GM19397 (cell line): ENCODE data around the gene ZIC4.

Source experiments
- ATAC-seq: cut with Tn5 transposase; IDR thresholded peaks from one replicate; pipeline ENCODE4 v1.9.1; 2021; ENCODE audit warnings: mild to moderate bottlenecking, moderate library complexity; ENCODE audit not compliant: unreplicated experiment

Gene ZIC4

DNA sequence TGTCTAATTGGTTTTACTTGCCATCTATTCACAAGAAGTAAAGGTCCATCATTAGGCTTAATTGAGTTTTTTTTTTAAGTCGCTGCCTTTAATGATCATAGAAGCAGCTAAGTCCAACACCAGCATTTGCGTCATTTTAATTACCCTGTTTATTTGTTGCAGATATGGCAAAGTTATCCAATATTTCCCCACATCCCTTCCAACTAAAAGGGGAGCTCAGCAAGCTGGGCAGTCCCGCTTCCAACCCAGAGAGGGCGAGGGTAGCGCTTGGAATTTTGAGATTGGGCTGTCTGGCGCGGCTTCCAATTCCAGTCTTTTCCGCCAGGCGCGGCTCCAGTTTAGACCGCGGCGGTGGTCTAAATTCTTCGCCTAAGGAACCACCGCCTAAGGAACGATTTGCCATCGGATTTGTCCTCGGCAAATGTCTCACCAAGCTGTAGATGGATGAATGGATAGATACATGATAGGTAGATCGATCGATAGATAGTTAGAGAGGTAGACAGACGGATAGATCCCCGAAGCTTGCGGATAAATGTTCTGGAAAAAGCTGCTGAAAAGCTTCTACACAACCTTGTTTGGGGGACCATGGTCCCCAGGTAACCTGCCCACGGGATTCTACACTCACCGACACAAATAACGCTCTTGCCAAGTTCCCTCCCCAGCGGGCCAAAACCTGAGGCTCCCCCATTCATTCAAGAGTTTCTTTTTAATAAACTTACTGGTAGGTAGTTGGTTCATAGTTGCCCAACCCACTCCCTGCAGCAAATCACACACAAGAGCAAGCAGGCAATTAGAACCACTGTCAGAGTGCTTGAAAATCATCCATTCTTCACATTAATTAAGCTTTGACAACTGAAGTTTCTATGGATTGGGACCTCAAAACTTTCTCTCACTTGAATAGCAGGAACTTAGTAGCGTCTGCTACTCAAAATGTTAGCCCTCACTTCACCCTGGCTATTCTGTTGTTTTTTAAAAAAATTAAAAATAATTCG lies 49.1 kb downstream of the ZIC4 start:
- no peak for ATAC-seq

DNA sequence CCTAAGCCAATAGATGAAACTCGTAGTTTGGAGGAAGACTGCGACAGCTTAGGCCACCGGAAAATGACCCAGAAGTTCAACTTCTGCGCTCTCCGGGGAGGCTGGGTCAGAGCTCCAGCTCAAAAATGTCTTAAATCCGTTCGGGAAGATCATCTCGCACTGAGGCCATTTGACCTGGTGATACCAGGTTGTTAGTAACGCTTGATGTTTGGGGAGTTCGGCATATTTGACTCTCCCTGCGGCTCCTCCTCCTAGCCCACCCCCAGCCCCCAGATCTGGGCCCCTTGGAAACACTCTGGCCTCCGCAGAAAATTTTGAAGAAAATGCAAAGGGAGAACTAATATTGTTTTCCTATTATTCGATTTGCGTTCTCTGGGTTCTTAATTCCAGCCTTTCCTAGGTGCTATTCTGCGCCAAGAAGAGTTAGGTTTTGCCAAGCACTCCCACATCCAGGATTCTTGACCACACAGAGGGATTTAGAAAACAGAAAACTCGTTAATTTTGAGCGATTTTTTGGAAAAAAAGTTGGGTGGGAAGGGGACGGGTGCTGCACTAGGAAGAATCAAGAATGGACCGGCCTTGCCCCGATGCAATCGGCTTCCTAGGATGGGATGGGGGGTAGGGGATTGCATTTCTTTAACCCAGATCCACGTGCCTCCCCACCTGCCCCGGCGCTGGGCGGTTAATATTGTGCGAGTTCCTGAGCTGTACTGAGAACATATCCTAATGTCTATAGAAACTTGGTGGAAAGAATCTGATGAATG lies 50.0 kb downstream of the ZIC4 start:
- ATAC-seq = no peak

DNA sequence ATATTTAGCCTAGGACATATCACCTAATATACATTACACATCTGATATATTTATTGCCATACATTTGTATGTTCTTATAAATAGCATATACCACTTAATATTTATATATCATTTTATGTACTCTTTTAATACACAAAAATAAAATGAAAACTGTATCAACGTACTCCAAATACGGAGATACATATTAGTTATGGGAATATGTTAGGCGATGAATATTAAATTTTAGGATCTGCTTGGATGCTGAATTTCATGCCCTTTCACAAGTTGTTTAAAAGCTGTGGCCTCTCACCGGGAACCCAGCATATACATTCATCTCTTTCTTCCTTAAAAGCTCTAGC lies 50.6 kb downstream of the ZIC4 start:
- no peak for ATAC-seq

DNA sequence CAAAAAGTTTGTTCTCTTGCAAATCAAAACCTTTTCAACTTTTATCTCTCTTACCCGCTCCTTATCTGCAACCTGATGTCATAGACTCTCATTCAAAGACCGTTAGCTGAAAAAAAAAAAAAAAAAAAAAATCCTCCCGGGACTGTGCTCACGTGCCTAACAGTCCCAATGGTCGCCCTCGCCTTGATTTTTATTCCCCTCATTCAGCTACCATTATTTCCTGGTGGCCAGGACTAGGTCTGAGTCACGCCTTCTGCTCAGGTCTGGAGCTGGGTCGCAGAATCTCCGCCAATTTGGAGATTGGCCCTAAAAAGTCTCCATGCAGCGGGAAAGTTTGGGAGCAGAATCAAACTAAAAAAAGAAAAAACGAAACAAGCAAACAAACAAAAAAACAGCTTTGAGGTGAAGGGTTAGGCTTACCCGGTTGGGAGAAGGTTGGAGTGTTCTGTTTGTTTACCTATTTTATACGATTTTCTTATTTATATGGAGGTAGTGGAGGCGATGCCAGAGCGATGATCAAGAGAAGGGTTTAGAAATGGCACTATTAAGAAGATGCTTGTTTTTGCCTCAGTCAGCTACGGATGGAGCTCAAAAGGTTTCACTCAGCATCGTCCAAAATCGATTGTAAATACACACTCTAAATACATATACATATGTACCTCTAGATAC lies 51.1 kb downstream of the ZIC4 start:
- ATAC-seq = no peak

DNA sequence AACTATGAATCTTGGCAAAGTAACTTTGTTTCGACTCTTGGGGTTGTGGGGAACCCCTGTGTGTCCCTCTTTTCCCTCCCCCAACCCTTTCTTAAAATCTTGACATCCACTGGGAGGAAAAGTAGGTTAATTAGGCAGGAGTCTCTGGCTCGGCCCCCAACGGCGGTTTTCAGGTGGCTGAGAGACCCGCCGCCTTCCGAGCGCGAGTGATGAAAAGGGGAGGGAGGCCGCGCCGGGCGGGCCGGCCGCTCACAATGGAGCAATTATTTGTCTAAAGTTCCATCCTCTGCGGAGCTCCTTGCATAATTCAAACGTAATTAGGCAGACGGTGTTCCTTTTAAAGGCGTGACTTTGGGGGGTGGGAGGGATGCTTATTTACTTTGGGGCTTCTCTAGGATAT lies 51.7 kb downstream of the ZIC4 start:
- no peak for ATAC-seq

DNA sequence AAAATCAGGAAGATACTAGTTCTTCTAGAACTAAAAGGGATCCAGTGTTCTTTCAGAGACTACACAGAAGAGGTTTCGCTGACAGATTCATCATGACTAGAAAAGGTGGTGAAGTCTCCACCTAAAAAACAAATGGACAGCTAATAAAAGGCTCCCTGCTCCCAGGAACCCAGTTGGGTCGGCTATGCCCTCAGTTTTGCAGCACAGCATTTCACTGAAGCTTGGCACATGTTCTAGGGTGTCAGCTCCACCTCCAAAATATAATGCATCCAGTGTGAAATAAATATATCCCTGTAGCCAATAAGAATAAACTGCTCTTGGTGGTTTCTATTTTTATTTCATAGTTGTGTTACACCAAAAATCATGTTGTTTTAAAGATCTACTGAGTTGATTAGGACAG lies 55.0 kb downstream of the ZIC4 start:
- ATAC-seq = no peak

DNA sequence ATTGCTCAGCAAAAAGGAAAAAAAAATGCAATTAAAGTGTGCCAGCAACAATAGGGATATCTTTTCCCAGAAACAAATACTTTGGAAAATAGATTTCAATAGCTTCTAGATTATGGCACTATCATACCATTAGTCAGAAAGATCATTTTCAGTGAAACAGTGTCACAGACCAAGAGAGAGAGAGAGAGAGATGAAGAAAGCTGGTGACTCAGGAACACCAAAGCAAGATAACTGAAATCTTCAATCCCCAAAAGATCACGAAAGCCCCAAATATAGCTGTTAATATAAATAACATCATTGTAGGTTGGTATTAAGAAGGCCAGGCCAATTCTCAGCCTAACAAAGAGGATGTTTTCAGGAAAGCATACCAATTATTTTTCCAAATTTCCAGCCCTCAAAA lies 57.4 kb downstream of the ZIC4 start:
- ATAC-seq = no peak

DNA sequence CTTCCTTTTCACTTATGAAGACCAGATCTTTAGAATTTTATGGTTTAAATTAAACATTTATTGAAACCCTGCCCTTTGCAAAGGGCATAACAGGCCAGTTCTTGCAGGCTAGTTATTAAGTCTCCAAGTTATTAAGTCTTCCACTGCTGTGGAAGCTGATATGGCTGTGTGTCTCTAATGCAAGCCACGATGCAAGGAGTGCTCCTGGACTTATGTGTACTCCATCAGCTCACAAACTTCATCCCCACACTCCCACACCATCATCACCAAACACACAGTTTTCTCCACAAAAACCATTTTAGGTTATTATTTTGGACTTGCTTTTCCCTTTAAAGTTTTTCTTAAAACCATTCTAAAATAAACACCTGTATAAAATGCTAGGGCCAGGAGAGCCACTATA lies 62.4 kb downstream of the ZIC4 start:
- ATAC-seq = no peak

DNA sequence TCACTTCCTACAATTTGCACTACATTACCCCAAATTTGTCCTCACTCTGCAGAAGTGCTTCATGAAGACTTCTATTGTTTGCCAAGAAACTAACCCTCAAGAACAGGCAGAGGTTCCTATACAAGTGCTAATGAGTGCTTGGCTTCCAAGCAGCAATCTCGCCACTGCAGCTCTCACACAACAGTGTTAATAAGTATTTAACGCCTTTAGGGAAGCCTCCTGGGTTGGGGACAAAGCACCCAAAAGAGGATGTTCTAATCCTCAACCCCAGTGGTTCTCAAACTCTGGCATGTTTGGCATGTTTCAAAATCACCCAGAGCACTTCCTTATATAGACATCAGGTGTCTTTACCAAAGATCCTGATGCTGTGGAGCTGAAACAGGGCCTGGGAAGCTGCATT lies 64.6 kb downstream of the ZIC4 start:
- no peak for ATAC-seq

DNA sequence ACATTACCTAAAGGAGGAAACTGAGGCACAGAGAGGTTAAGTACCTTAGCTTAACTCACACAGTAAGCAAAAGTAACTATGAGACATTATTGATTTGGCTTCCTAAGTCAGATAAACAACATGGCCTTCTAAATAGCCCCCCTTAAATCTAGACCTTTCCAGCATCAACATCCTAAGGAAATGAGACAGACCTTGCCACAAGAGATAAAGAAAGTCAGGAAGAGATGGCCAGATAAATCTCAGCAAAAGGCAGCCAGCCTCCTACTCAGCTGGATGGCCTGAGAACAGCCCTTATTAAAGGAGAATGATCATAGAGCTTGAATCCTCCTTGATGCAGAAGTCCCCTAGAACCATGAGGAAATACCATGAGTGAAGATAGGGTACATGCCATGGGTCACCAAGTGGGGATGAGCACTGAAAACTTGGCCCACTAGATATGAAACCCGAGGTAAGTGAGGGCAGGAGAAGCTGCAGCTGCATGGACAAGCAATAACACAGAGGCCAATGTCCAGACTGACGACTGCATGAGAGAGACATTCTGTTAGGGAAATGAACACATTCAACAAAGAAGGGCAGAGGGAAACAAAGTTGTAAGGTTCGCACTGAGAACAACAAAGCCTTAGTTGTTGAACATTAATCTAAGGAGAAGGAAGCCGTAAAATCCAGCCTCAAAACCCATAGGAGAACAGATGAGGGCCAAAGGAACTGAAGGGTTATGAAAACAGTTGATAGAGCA lies 69.6 kb downstream of the ZIC4 start:
- no peak for ATAC-seq
